HepG2 (cell line): Measurements from ENCODE around the gene CLRN2. TPM values are rescaled to one million over a fixed set of nuclear protein-coding genes. Genes with fewer than 3 reads are reported as not detected.

Experiments
- CEBPB ChIP-seq: IDR thresholded peaks from 2 replicates; pipeline ENCODE4 v1.6.1; 2011; ENCODE audit warnings: low read depth, low read length, improper control_type of control experiment, borderline replicate concordance
- ISX ChIP-seq: sonication (generic); formaldehyde crosslinking; conservative IDR thresholded peaks from 2 replicates; pipeline ENCODE4 v1.5.0; 2020; ENCODE audit warnings: missing genetic modification reagents
- KAT7 ChIP-seq: IDR thresholded peaks from 2 replicates; pipeline ENCODE4 v1.6.1; 2018; ENCODE audit warnings: borderline replicate concordance, missing compliant biosample characterization
- KMT2A ChIP-seq: sonication (generic); formaldehyde crosslinking; IDR thresholded peaks from 2 replicates; pipeline ENCODE4 v1.4.0; 2020; ENCODE audit warnings: missing genetic modification reagents
- NFATC3 ChIP-seq: sonication (generic); formaldehyde crosslinking; IDR thresholded peaks from 2 replicates; pipeline ENCODE4 v1.5.1; 2020; ENCODE audit warnings: mild to moderate bottlenecking, missing genetic modification reagents
- NR2C2 ChIP-seq: sonication (generic); formaldehyde crosslinking; IDR thresholded peaks from 2 replicates; pipeline ENCODE4 v1.4.0; 2020; ENCODE audit warnings: missing genetic modification reagents, mild to moderate bottlenecking, moderate library complexity, borderline replicate concordance
- NRL ChIP-seq: sonication (generic); formaldehyde crosslinking; IDR thresholded peaks from 2 replicates; pipeline ENCODE4 v1.5.0; 2020; ENCODE audit warnings: missing genetic modification reagents, mild to moderate bottlenecking, moderate library complexity, borderline replicate concordance
- ONECUT2 ChIP-seq: sonication (generic); formaldehyde crosslinking; IDR thresholded peaks from 2 replicates; pipeline ENCODE4 v1.4.0; 2020; ENCODE audit warnings: missing genetic modification reagents
- PITX1 ChIP-seq: sonication (generic); formaldehyde crosslinking; IDR thresholded peaks from 2 replicates; pipeline ENCODE4 v1.5.1; 2020; ENCODE audit warnings: mild to moderate bottlenecking, missing genetic modification reagents
- RARG ChIP-seq: sonication (generic); formaldehyde crosslinking; IDR thresholded peaks from 2 replicates; pipeline ENCODE4 v1.4.0; 2020; ENCODE audit warnings: low read depth, mild to moderate bottlenecking, missing genetic modification reagents
- SMAD1 ChIP-seq: sonication (generic); formaldehyde crosslinking; IDR thresholded peaks from 2 replicates; pipeline ENCODE4 v1.4.0; 2020; ENCODE audit warnings: missing genetic modification reagents, low read depth, mild to moderate bottlenecking, borderline replicate concordance
- SMC3 ChIP-seq: IDR thresholded peaks from 2 replicates; pipeline ENCODE4 v1.6.1; 2011; ENCODE audit warnings: low read length, improper control_type of control experiment
- SRY ChIP-seq: sonication (generic); formaldehyde crosslinking; IDR thresholded peaks from 2 replicates; pipeline ENCODE4 v1.8.0; 2022; ENCODE audit warnings: mild to moderate bottlenecking, missing genetic modification reagents
- TP53 ChIP-seq: sonication (generic); formaldehyde crosslinking; conservative IDR thresholded peaks from 2 replicates; pipeline ENCODE4 v1.4.0; 2020; ENCODE audit warnings: missing genetic modification reagents
- ZFP82 ChIP-seq: sonication (generic); formaldehyde crosslinking; IDR thresholded peaks from 2 replicates; pipeline ENCODE4 v1.5.1; 2020; ENCODE audit warnings: mild to moderate bottlenecking, missing genetic modification reagents, borderline replicate concordance
- ZNF143 ChIP-seq: sonication (generic); formaldehyde crosslinking; IDR thresholded peaks from 2 replicates; pipeline ENCODE4 v1.4.0; 2020; ENCODE audit warnings: missing genetic modification reagents
- ZNF260 ChIP-seq: sonication (generic); formaldehyde crosslinking; IDR thresholded peaks from 2 replicates; pipeline ENCODE4 v1.4.0; 2020; ENCODE audit warnings: missing genetic modification reagents, low read depth, mild to moderate bottlenecking, borderline replicate concordance
- ZNF3 ChIP-seq: IDR thresholded peaks from 2 replicates; pipeline ENCODE4 v1.7.0; 2017; ENCODE audit warnings: inconsistent platforms
- ZNF570 ChIP-seq: sonication (generic); formaldehyde crosslinking; IDR thresholded peaks from 2 replicates; pipeline ENCODE4 v1.4.0; 2020; ENCODE audit warnings: mild to moderate bottlenecking, missing genetic modification reagents, borderline replicate concordance
- polyA plus RNA-seq, 8 experiments: library from polyadenylated mRNA; depleted of rRNA in 3 of 8; stranded (reverse) in 7 of 8; unstranded in 1 of 8; fragments of >200 nt; fragmentation: Illumina TruSeq in 4 of 8; extraction: Trizol in 4 of 8; gene quantifications; 2 replicates each; pipeline versions ENCODE4 v1.2.1 to v1.2.3, GENCODE V29; 2011 to 2016; ENCODE audit warnings: low read depth in 4 of 8, missing spikeins in 1 of 8, mixed read lengths in 1 of 8; ENCODE audit not compliant: insufficient read depth in 1 of 8
- total RNA-seq, 5 experiments: library from RNA; depleted of rRNA; stranded (reverse); fragments of >200 nt; fragmentation: Illumina TruSeq; extraction: Trizol; gene quantifications; 2 replicates each; pipeline ENCODE4 v1.2.3, GENCODE V29; 2016; ENCODE audit warnings: low read depth in 1 of 5
- TF ChIP-seq, protein P1 (sequence below): sonication (generic); formaldehyde crosslinking; IDR thresholded peaks from 2 replicates; pipeline ENCODE4 v1.9.0; 2021; ENCODE audit warnings: mild to moderate bottlenecking, missing genetic modification reagents
- TF ChIP-seq, protein P2 (sequence below): sonication (generic); formaldehyde crosslinking; conservative IDR thresholded peaks from 2 replicates; pipeline ENCODE4 v1.8.0; 2022; ENCODE audit warnings: missing genetic modification reagents

The CLRN2 gene
- total and polyA plus RNA-seq, 2 of the 13 experiments (the other 11 are each of a cell fraction or from before 2014, with no cell fraction given): not detected

DNA sequence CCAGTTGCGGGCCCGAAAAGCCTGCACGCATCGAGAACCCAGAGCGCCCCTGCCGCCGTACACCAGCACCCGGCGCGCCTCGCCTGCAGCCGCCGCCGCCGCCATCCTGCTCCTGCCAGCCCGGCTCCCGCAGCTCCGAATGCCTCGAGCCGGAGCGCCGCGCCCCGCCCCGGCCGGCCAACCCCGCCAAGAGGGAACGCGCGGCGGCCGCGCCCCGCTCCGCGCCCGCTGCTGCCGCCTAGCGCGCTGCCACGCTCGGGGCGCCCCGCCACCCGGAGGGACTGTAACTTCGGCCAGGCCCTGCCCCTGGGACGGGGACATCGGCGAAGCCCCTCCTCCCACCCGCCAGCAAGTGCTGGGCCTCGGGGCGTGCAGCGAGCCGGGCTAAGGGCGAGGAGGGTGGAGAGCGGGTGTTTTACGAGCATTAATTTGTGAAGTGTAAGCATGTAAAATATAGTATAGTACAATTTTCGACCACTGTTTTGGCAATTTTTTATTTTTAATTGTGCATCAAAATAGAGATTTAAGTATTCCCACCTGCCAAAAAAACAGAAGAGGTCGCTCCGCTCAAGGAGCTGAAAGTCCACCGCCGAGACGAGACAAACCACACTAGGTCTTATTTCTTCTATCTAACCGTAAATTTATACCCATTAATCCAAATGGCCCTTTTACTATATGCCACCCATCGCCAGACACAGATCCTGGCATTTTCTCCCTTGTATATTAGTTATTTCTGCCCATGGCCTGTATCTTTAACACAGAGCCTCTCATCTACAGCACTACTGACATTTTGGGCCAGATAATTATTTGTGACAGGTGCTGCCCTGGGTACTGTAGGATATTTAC, 2.8 kb upstream of the CLRN2 start, which contains the start of gene QDPR (continued):
- TF ChIP-seq, protein P1, sequence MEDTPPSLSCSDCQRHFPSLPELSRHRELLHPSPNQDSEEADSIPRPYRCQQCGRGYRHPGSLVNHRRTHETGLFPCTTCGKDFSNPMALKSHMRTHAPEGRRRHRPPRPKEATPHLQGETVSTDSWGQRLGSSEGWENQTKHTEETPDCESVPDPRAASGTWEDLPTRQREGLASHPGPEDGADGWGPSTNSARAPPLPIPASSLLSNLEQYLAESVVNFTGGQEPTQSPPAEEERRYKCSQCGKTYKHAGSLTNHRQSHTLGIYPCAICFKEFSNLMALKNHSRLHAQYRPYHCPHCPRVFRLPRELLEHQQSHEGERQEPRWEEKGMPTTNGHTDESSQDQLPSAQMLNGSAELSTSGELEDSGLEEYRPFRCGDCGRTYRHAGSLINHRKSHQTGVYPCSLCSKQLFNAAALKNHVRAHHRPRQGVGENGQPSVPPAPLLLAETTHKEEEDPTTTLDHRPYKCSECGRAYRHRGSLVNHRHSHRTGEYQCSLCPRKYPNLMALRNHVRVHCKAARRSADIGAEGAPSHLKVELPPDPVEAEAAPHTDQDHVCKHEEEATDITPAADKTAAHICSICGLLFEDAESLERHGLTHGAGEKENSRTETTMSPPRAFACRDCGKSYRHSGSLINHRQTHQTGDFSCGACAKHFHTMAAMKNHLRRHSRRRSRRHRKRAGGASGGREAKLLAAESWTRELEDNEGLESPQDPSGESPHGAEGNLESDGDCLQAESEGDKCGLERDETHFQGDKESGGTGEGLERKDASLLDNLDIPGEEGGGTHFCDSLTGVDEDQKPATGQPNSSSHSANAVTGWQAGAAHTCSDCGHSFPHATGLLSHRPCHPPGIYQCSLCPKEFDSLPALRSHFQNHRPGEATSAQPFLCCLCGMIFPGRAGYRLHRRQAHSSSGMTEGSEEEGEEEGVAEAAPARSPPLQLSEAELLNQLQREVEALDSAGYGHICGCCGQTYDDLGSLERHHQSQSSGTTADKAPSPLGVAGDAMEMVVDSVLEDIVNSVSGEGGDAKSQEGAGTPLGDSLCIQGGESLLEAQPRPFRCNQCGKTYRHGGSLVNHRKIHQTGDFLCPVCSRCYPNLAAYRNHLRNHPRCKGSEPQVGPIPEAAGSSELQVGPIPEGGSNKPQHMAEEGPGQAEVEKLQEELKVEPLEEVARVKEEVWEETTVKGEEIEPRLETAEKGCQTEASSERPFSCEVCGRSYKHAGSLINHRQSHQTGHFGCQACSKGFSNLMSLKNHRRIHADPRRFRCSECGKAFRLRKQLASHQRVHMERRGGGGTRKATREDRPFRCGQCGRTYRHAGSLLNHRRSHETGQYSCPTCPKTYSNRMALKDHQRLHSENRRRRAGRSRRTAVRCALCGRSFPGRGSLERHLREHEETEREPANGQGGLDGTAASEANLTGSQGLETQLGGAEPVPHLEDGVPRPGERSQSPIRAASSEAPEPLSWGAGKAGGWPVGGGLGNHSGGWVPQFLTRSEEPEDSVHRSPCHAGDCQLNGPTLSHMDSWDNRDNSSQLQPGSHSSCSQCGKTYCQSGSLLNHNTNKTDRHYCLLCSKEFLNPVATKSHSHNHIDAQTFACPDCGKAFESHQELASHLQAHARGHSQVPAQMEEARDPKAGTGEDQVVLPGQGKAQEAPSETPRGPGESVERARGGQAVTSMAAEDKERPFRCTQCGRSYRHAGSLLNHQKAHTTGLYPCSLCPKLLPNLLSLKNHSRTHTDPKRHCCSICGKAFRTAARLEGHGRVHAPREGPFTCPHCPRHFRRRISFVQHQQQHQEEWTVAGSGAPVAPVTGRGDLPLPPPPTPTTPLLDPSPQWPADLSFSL (CRISPR knock-in tag): no peak
- TF ChIP-seq ZNF3 (CRISPR knock-in tag) (no peak), KAT7 (CRISPR knock-in tag) (no peak; the same call in 1 of the 2 replicates), KMT2A (CRISPR knock-in tag) (no peak), SRY (no peak), ONECUT2 (no peak), RARG (CRISPR knock-in tag) (no peak), TP53 (no peak), SMAD1 (CRISPR knock-in tag) (no peak), ZFP82 (CRISPR knock-in tag) (no peak), PITX1 (CRISPR knock-in tag) (no peak), ZNF260 (CRISPR knock-in tag) (no peak), SMC3 (no peak), NR2C2 (CRISPR knock-in tag) (peak; percentile 52; the same call in 1 of the 2 replicates), ZNF570 (CRISPR knock-in tag) (0 out of 2 replicates have a peak, but pooled peaks have one; percentile 44), ZNF143 (no peak), ISX (no peak), NFATC3 (CRISPR knock-in tag) (no peak), NRL (CRISPR knock-in tag) (no peak), CEBPB (no peak)
- TF ChIP-seq, protein P2, sequence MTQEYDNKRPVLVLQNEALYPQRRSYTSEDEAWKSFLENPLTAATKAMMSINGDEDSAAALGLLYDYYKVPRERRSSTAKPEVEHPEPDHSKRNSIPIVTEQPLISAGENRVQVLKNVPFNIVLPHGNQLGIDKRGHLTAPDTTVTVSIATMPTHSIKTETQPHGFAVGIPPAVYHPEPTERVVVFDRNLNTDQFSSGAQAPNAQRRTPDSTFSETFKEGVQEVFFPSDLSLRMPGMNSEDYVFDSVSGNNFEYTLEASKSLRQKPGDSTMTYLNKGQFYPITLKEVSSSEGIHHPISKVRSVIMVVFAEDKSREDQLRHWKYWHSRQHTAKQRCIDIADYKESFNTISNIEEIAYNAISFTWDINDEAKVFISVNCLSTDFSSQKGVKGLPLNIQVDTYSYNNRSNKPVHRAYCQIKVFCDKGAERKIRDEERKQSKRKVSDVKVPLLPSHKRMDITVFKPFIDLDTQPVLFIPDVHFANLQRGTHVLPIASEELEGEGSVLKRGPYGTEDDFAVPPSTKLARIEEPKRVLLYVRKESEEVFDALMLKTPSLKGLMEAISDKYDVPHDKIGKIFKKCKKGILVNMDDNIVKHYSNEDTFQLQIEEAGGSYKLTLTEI (CRISPR knock-in tag): no peak
